ENCODE data around the gene FAM124B.

The FAM124B gene

DNA sequence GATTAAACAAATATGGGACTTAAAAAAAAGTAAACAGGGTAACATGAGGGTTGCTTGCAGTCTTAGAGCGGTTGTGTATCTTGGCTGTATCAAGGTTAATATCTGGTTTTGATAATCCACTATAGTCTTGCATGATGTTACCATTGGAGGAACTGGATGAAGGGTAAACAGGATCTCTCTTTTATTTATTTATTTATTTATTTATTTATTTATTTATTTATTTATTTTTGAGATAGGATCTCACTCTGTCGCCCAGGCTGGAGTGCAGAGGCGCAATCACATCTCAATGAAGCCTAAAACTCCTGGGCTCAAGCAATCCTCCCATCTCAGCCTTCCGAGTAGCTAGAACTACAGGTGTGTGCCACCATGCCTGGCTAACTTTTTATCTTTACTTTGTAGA, 42.9 kb upstream of the FAM124B start:
- no peaks in the 10 kb centered on the region for H3K27me3 ChIP-seq (ENCODE audit: insufficient read depth, poor library complexity, severe bottlenecking)
- no peak for TF ChIP-seq SPI1 (IDR thresholded peaks at IDR 0.05; ENCODE audit: borderline replicate concordance, low read depth)
- TF ChIP-seq, protein P1, sequence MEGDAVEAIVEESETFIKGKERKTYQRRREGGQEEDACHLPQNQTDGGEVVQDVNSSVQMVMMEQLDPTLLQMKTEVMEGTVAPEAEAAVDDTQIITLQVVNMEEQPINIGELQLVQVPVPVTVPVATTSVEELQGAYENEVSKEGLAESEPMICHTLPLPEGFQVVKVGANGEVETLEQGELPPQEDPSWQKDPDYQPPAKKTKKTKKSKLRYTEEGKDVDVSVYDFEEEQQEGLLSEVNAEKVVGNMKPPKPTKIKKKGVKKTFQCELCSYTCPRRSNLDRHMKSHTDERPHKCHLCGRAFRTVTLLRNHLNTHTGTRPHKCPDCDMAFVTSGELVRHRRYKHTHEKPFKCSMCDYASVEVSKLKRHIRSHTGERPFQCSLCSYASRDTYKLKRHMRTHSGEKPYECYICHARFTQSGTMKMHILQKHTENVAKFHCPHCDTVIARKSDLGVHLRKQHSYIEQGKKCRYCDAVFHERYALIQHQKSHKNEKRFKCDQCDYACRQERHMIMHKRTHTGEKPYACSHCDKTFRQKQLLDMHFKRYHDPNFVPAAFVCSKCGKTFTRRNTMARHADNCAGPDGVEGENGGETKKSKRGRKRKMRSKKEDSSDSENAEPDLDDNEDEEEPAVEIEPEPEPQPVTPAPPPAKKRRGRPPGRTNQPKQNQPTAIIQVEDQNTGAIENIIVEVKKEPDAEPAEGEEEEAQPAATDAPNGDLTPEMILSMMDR (IDR thresholded peaks at IDR 0.05; ENCODE audit: insufficient read depth, low read length) = no peak
- TF ChIP-seq POLR2AphosphoS5 (IDR thresholded peaks at IDR 0.05; ENCODE audit: low read depth) = no peak
- no peak for TF ChIP-seq GABPA (IDR thresholded peaks at IDR 0.05; ENCODE audit: low read depth)
- H3K27ac ChIP-seq (replicated peaks) = no peak overlapping the region
- DNase-seq (ENCODE audit: low read depth in 1 of 2, low spot score in 1 of 2) = no peak
- no peak overlapping the region for H3K4me3 ChIP-seq (replicated peaks; ENCODE audit: insufficient read depth, low read length)

DNA sequence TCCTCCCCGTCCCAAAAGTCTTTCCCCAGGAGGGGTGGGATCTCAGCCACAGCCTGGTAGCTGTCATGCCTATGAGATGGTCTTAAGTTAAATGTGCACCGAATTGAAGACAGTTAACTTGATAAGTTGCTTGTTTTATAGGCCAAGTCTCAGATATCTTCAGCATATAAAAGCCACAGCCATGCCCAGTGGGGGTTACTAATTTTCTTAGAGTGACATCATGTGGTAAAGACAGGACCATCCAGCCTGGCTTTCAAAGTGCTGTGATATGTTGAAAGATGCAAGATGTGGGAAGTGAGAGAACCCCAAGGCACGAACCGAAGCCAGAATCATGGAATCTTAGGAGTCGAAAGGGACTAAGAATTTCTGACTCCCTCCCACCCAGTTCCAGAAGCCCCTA, 42.1 kb upstream of the FAM124B start:
- H3K27me3 ChIP-seq (ENCODE audit: insufficient read depth, poor library complexity, severe bottlenecking) = no peaks in the 10 kb centered on the region
- DNase-seq (ENCODE audit: low read depth in 1 of 2, low spot score in 1 of 2) = no peak
- H3K4me3 ChIP-seq (replicated peaks; ENCODE audit: insufficient read depth, low read length) = no peak overlapping the region
- H3K27ac ChIP-seq (replicated peaks) = no peak overlapping the region
- TF ChIP-seq GABPA (IDR thresholded peaks at IDR 0.05; ENCODE audit: low read depth) (no peak), SPI1 (IDR thresholded peaks at IDR 0.05; ENCODE audit: borderline replicate concordance, low read depth) (no peak), POLR2AphosphoS5 (IDR thresholded peaks at IDR 0.05; ENCODE audit: low read depth) (no peak)
- TF ChIP-seq, protein P1 (IDR thresholded peaks at IDR 0.05; ENCODE audit: insufficient read depth, low read length) = no peak
- TF ChIP-seq, protein P2, sequence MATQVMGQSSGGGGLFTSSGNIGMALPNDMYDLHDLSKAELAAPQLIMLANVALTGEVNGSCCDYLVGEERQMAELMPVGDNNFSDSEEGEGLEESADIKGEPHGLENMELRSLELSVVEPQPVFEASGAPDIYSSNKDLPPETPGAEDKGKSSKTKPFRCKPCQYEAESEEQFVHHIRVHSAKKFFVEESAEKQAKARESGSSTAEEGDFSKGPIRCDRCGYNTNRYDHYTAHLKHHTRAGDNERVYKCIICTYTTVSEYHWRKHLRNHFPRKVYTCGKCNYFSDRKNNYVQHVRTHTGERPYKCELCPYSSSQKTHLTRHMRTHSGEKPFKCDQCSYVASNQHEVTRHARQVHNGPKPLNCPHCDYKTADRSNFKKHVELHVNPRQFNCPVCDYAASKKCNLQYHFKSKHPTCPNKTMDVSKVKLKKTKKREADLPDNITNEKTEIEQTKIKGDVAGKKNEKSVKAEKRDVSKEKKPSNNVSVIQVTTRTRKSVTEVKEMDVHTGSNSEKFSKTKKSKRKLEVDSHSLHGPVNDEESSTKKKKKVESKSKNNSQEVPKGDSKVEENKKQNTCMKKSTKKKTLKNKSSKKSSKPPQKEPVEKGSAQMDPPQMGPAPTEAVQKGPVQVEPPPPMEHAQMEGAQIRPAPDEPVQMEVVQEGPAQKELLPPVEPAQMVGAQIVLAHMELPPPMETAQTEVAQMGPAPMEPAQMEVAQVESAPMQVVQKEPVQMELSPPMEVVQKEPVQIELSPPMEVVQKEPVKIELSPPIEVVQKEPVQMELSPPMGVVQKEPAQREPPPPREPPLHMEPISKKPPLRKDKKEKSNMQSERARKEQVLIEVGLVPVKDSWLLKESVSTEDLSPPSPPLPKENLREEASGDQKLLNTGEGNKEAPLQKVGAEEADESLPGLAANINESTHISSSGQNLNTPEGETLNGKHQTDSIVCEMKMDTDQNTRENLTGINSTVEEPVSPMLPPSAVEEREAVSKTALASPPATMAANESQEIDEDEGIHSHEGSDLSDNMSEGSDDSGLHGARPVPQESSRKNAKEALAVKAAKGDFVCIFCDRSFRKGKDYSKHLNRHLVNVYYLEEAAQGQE (IDR thresholded peaks at IDR 0.05; ENCODE audit: insufficient replicate concordance, low read depth) = no peak

DNA sequence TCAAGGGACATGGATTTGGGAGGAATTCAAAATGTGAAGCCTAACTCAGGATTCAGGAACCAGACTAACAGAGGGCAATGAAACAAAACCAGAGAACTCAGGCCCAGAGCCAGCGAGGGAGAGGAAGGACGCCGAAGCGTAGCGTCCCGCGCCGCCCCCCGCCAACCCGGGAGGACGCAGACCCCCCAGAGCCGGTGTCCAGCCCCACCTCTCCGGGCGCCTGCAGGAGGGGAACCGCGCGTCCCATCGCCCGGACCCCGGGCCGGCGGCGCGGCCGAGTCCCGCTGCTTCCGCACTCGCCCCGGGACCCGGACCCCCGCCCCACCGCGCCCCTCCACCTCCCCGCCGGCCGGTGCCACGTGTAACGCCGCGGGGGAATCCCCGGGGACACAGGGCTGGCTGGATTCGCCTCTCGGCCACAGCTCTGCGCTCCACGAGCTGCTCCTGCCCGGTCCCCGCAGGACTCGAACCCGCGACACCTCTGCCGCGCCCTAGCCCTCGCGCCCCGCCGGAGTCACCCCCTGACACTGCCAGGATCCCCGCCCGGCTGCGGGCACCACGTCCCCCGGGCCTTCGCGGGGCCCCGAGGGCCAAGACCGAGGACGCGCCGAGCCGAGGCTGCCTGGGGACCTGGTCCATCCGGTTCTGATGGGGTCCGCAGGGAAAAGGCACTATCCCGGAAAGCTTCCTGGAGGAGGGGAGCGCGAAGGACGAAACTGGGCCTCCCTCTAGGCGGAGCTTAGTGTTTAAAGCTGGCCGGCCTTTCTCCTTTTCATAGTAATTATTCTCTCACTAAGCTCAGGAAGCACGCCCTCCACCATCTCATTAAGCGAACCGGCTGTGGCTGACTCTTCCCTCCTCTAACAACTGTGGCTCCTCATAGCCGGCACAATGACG, 40.4 kb upstream of the FAM124B start:
- H3K4me3 ChIP-seq (replicated peaks; ENCODE audit: insufficient read depth, low read length) = peak overlapping the region; percentile 41
- no peak overlapping the region for H3K27ac ChIP-seq (replicated peaks)
- DNase-seq (ENCODE audit: low read depth in 1 of 2, low spot score in 1 of 2) = peak in 1 of 2 experiments; percentile 18
- no peaks in the 10 kb centered on the region for H3K27me3 ChIP-seq (ENCODE audit: insufficient read depth, poor library complexity, severe bottlenecking)
- TF ChIP-seq POLR2AphosphoS5 (IDR thresholded peaks at IDR 0.05; ENCODE audit: low read depth) (no peak), GABPA (IDR thresholded peaks at IDR 0.05; ENCODE audit: low read depth) (no peak), SPI1 (IDR thresholded peaks at IDR 0.05; ENCODE audit: borderline replicate concordance, low read depth) (no peak)
- TF ChIP-seq, protein P1 (IDR thresholded peaks at IDR 0.05; ENCODE audit: insufficient read depth, low read length) = no peak
- TF ChIP-seq, protein P2 (IDR thresholded peaks at IDR 0.05; ENCODE audit: insufficient replicate concordance, low read depth) = no peak

Data from HL-60 (cell line).